Measurements from ENCODE around the gene ANO2.
"Not testable (repeated sequence)": the region's sequence is repeated elsewhere in the genome, so short reads cannot be mapped to it uniquely, and the experiment has no call there.

Gene ANO2

DNA sequence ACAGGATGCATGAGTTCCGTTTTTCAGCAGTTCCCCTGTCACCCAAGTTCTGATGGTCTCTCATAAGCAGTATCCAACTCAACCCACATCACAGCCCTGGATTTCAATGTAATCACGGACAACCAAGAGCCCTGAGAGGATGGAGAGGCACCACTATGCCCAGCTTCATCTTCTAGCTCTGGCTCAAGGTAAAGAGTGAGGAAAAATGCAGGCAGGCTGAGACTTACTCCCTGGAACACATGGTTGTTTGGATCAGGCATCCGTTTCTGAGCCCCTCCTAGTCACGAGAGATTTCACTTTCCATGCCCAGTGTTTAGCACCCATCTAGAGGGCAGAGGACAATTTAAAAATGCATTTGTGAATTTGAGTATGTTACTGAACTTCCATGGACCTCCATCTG, 45.0 kb downstream of the ANO2 start:
- Mint-ChIP-seq H3K36me3 (ENCODE audit: low read depth) (no peaks in the 10 kb centered on the region), H3K9me3 (no peaks in the 10 kb centered on the region), H3K27me3 (peaks cover 32% of the 10 kb centered on the region), H3K4me3 (no peak overlapping the region), H3K27ac (no peak overlapping the region), H3K4me1 (ENCODE audit: low read depth) (no peaks in the 10 kb centered on the region)

DNA sequence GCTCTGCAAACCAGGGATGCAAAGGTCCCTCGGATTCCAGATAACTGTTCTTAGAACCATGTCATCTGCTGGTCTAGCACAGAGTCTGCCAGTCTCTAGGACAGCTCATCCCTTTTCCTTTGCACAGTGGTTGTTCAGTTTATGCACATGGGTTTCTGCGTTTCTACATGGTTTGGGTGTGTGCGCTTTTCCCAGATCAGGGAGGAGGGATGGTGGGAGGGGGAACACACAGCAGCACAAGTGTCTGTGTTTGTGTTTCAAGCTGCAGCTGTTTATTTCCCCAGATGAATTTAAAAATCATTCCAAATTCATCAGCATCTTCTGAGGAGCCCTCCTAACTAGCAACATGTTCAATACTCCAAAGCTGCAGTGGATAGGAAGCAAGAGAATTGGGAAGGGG, 45.4 kb downstream of the ANO2 start:
- no peaks in the 10 kb centered on the region for H3K9me3 Mint-ChIP-seq
- H3K27me3 Mint-ChIP-seq = peaks cover 36% of the 10 kb centered on the region
- no peak overlapping the region for H3K27ac Mint-ChIP-seq
- no peak overlapping the region for H3K4me3 Mint-ChIP-seq
- no peaks in the 10 kb centered on the region for H3K4me1 Mint-ChIP-seq (ENCODE audit: low read depth)
- no peaks in the 10 kb centered on the region for H3K36me3 Mint-ChIP-seq (ENCODE audit: low read depth)

DNA sequence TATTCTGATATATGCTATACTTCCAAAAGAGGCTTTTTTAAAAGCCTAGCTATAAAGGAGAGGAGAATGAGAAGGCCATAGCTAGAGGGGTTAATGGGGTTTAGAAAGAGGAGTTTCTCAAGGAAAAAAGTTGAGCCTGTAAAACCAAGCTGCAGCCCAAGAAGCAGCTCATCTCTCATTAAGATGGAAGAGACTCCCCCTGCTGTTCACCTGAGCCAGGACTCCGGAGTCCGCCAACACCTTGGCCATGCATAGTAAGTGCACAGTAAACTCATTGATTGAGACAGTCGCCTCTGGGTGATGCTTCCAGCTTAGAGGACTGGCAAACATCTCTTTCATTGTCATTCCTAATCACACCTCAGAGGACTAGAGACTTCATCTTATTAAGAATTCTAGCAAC, 46.2 kb downstream of the ANO2 start:
- Mint-ChIP-seq H3K4me1 (ENCODE audit: low read depth) (no peaks in the 10 kb centered on the region), H3K9me3 (no peaks in the 10 kb centered on the region), H3K36me3 (ENCODE audit: low read depth) (no peaks in the 10 kb centered on the region), H3K27ac (no peak overlapping the region), H3K27me3 (peaks cover 44% of the 10 kb centered on the region), H3K4me3 (no peak overlapping the region)

DNA sequence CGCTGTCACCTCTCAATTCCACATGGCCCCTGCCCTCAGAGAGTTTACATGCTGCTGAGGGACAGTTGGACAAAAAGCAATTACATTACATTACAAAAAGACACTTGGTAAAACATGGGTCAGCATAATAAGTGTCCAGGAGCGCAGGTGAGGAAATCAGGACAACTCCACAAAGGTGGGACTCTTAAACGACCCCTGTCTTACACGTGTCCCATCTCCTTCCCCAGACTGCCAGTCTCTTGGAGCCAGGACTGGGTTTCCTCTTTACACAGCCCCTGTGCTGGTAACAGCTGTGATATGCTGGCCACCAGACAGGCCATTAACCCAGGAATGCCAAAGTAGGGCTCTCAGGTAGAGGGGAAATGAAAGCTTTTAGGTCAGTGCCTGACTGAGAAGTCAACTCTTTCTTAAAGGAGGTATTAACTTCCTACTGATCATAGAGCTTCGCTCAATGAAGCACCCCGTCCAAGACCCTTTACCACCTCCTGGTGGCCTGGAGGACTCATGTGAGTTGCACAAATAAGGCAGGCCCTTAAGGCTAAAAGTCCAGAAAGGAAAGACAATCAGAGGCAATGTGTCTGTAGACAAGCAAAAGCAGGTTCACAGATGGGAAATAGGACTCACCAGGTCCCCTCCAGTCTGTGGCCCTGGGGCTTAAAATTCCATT, 55.5 kb downstream of the ANO2 start:
- H3K27me3 Mint-ChIP-seq = peaks cover 53% of the 10 kb centered on the region
- H3K9me3 Mint-ChIP-seq = no peaks in the 10 kb centered on the region
- H3K36me3 Mint-ChIP-seq (ENCODE audit: low read depth) = no peaks in the 10 kb centered on the region
- H3K4me1 Mint-ChIP-seq (ENCODE audit: low read depth) = peaks cover 7% of the 10 kb centered on the region
- H3K27ac Mint-ChIP-seq = no peak overlapping the region
- H3K4me3 Mint-ChIP-seq = no peak overlapping the region

DNA sequence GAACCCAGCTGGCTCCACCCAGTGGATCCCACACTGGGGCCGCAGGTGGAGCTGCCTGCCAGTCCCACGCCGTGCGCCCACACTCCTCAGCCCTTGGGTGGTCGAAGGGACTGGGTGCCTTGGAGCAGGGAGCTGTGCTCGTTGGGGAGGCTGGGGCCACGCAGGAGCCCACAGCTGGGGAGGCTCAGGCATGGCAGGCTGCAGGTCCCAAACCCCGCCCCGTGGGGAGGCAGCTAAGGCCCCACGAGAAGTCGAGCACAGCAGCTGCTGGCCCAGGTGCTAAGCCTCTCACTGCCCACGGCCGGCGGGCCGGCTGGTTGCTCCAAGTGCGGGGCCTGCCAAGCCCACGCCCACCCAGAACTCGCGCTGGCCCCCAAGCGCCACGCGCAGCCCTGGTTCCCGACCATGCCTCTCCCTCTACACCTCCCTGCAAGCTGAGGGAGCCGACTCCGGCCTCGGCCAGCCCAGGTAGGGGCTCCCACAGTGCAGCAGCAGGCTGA, 56.2 kb downstream of the ANO2 start:
- Mint-ChIP-seq H3K4me1 (ENCODE audit: low read depth) (peaks cover 7% of the 10 kb centered on the region), H3K27ac (no peak overlapping the region), H3K9me3 (no peaks in the 10 kb centered on the region), H3K36me3 (ENCODE audit: low read depth) (no peaks in the 10 kb centered on the region), H3K4me3 (no peak overlapping the region), H3K27me3 (peaks cover 48% of the 10 kb centered on the region)

DNA sequence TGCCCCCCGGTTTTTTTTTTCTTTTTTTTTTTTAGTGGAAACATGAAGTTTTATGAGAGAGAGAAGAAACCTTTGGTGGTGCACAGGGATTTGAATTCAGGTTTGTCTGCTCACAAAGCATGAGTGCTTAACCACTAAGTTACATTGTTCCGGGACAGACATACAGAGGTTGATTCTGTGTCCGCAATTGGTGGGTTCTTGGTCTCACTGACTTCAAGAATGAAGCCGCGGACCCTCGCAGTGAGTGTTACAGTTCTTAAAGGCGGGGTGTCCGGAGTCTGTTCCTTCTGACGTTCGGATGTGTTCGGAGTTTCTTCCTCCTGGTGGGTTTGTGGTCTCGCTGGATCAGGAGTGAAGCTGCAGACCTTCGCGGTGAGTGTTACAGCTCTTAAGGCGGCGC, 57.2 kb downstream of the ANO2 start:
- H3K4me3 Mint-ChIP-seq = peak overlapping the region; percentile 77
- H3K27ac Mint-ChIP-seq; H3K9me3 Mint-ChIP-seq; H3K4me1 Mint-ChIP-seq (ENCODE audit: low read depth); H3K36me3 Mint-ChIP-seq (ENCODE audit: low read depth): not testable (repeated sequence)
- peaks cover 46% of the 10 kb centered on the region for H3K27me3 Mint-ChIP-seq

DNA sequence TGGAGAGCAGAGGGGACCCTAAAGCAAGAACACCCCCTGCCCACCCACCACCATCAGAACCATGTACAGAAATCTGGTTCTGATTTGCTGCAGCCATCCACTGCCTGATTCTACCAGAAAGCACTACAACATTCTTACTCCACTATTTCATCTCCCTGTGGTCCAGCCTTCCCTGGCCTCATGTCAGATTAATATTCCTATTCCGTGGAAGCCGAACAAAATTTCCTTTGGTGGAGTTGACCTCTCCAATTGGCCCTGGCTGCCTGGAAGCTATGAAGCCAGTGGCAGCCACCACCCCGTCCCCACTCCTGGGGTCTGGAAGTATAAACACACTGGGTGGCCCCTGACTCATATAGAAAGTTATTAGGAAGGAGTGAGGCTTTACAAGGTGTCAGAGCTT, 60.2 kb downstream of the ANO2 start:
- Mint-ChIP-seq H3K27me3 (peaks cover 58% of the 10 kb centered on the region), H3K4me3 (no peak overlapping the region)

DNA sequence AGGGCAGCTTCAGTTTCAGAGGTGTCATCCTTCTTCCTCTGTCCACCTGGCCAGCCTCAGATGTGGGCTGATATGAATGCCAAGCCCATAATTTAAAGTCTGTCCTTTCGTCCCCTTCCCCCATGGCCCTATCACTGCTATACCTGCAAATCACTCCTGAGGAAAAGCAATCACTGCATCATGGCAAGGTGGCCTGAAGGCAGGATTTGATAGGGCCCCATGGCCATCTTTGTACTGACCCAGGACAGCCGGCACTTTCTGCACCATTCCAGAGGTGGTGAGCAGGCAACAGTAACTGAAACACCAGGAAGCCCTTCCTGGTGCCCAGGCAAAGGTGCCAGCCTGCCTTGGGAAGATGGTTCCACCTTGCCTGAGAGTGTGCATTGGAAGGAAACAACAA, 60.8 kb downstream of the ANO2 start:
- no peak overlapping the region for H3K27ac Mint-ChIP-seq
- H3K36me3 Mint-ChIP-seq (ENCODE audit: low read depth) = no peaks in the 10 kb centered on the region
- peaks cover 7% of the 10 kb centered on the region for H3K4me1 Mint-ChIP-seq (ENCODE audit: low read depth)
- H3K27me3 Mint-ChIP-seq = peaks cover 54% of the 10 kb centered on the region
- no peaks in the 10 kb centered on the region for H3K9me3 Mint-ChIP-seq
- H3K4me3 Mint-ChIP-seq = no peak overlapping the region

More for the DNA sequence above, 60.2 kb downstream of the ANO2 start:
- Mint-ChIP-seq H3K27ac (no peak overlapping the region), H3K36me3 (ENCODE audit: low read depth) (no peaks in the 10 kb centered on the region), H3K9me3 (no peaks in the 10 kb centered on the region), H3K4me1 (ENCODE audit: low read depth) (peaks cover 7% of the 10 kb centered on the region)

DNA sequence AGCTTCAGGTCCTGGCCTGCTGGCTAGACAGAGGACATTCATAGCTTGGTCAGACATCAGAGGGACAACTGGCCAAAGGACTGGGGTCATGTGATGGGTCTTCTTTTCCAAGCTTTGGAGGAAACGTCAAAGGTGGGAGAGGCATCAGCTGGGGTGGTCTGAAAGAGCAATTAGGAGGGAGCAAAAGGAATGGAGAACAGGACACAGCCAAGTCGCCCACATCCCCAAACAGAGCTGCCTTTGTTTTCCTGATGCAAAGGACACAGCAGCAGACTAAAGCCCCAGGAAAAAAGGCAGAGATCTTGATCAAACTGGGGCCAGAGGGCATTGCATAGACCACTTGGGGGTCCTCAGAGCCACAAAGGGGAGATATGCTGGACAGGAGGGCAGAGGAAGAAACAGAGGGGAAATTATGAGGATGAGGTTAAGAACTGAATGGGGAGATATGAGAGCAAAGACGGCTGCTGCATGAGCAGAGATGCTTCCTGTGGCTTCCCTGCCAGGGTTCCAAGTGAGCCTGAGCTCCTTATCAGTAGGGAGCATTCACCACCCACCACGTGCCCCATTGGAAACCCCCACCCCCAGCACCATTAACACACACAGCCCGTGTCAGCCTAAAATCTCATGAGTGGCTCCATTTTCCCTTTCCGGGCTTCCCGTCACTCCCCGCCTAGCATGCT, 62.4 kb downstream of the ANO2 start:
- H3K36me3 Mint-ChIP-seq (ENCODE audit: low read depth) = no peaks in the 10 kb centered on the region

DNA sequence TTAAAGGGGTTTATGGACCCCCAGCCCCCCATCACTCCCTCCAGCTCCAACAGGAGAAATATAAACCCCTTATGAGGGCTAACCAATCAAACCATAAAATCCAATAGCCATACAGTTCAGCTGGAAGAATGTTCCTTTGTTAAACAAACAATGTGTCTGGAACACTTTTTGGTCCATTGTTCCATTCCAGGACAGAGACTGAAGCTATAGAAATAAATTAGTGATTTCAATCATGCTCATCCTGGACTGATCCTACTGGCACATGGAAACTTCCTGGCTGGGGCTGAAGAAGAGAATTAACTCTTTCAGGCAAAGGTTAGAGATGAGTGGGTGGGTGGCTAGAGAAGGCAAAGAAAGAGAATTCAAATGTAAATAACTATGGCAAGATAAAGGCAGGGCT, 63.4 kb downstream of the ANO2 start:
- Mint-ChIP-seq H3K9me3 (no peaks in the 10 kb centered on the region), H3K27me3 (peaks cover 41% of the 10 kb centered on the region)

More for the DNA sequence above, 62.4 kb downstream of the ANO2 start:
- H3K27me3 Mint-ChIP-seq = peaks cover 45% of the 10 kb centered on the region
- no peak overlapping the region for H3K27ac Mint-ChIP-seq
- H3K4me3 Mint-ChIP-seq = no peak overlapping the region
- no peaks in the 10 kb centered on the region for H3K9me3 Mint-ChIP-seq
- peaks cover 1% of the 10 kb centered on the region for H3K4me1 Mint-ChIP-seq (ENCODE audit: low read depth)

DNA sequence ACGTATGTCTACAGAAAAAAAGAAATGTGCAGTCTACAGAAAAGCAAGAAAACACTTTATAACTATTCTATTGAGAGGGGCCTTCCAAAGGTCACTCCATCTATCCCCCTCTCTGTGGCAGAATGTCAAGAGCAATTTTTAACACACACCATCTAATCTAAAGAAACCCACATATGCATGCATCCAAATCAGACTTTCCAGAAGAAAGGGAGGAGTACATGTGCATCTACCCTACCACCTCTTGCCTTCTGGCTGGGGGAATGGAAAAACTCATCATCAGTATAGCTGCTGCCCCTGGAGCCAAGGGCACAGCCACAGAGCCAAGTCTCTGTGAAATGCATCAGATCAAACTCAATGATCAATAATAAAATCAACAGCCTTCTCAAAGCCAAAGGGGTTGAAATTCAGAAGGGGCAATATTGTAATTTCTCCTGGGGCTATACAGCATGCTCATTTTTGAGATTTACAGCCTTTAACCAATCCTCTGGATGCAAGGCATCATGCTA, 63.9 kb downstream of the ANO2 start:
- Mint-ChIP-seq H3K4me3 (no peak overlapping the region), H3K9me3 (no peaks in the 10 kb centered on the region), H3K27ac (no peak overlapping the region), H3K27me3 (peaks cover 37% of the 10 kb centered on the region), H3K36me3 (ENCODE audit: low read depth) (no peaks in the 10 kb centered on the region), H3K4me1 (ENCODE audit: low read depth) (no peaks in the 10 kb centered on the region)

More for the DNA sequence above, 63.4 kb downstream of the ANO2 start:
- Mint-ChIP-seq H3K27ac (no peak overlapping the region), H3K4me1 (ENCODE audit: low read depth) (no peaks in the 10 kb centered on the region), H3K36me3 (ENCODE audit: low read depth) (no peaks in the 10 kb centered on the region), H3K4me3 (no peak overlapping the region)

DNA sequence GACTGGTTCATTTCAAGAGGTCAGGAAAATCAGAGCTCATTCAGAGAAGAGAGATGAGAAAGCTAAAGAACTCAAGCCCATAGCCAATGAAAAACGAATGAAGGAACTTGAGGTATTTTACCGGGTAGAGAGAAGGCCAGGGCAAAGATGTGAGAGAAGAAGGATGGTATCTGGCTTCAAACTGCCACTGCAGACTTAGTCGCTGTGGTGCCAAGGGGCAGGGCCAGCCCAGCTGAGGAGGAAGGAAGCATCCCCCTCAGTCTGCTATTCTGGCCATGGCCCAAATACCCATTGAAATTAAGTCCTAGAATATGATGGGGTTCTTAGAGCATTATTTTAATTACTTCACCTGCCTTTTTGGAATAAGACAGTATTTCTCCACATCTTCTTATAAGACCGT, 69.2 kb downstream of the ANO2 start:
- peaks cover 6% of the 10 kb centered on the region for H3K27me3 Mint-ChIP-seq
- H3K9me3 Mint-ChIP-seq = no peaks in the 10 kb centered on the region
- no peaks in the 10 kb centered on the region for H3K4me1 Mint-ChIP-seq (ENCODE audit: low read depth)
- no peak overlapping the region for H3K27ac Mint-ChIP-seq
- H3K4me3 Mint-ChIP-seq = no peak overlapping the region
- no peaks in the 10 kb centered on the region for H3K36me3 Mint-ChIP-seq (ENCODE audit: low read depth)

DNA sequence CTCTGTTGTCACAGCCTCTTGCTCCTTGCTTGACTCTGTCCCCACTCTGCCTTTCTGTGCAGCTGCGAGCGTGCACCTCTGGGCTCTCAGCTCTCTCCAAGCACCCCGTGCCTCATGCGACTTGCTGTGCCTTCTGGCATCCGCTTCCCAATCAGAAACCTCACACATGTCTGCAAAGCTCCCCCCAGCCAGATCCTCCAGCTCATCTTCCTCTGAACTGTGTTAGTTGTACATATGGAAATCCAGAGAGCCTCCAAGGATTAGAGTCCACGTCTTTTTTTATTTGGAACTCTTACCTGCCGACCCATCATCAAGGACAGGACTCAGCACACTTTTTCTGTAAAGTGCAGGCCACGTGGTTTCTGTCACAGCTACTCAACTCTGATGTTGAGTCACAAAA, 70.5 kb downstream of the ANO2 start:
- H3K4me3 Mint-ChIP-seq = no peak overlapping the region
- H3K36me3 Mint-ChIP-seq (ENCODE audit: low read depth) = no peaks in the 10 kb centered on the region
- H3K27ac Mint-ChIP-seq = no peak overlapping the region
- H3K9me3 Mint-ChIP-seq = no peaks in the 10 kb centered on the region
- H3K27me3 Mint-ChIP-seq = peaks cover 5% of the 10 kb centered on the region
- H3K4me1 Mint-ChIP-seq (ENCODE audit: low read depth) = no peaks in the 10 kb centered on the region

DNA sequence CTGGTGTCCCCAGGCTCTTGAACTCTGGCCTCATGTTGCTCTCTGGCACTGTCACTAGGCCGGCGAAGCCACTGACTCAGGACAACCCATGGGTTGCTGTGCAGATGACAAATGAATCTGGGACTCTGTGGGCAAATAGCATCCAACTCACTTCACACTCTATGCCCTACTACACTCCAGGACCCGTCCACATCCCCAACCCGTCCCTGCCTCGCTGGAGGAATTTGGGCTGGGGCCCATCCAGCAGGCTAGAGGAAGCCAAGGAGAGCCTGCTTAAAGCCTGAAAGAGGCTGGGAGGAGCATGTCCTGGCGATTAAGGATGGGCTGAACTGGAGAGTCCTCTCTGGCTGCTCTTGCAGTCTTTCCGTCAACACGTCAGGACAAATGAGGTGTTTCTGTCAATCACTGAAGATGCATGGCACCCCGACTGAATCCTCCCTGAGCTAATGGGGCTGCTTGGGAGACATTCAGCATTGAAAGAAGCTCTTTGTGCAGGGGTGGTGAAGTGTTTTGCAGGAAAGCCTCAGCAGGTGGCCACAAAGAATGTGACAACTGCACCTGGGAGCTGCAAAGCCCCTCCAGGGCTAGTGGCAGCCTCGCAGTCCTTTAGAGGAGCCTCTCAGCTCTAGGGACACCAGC, 71.7 kb downstream of the ANO2 start:
- H3K9me3 Mint-ChIP-seq = no peaks in the 10 kb centered on the region
- no peak overlapping the region for H3K27ac Mint-ChIP-seq
- no peak overlapping the region for H3K4me3 Mint-ChIP-seq
- H3K27me3 Mint-ChIP-seq = peaks cover 9% of the 10 kb centered on the region
- H3K36me3 Mint-ChIP-seq (ENCODE audit: low read depth) = no peaks in the 10 kb centered on the region
- no peaks in the 10 kb centered on the region for H3K4me1 Mint-ChIP-seq (ENCODE audit: low read depth)

DNA sequence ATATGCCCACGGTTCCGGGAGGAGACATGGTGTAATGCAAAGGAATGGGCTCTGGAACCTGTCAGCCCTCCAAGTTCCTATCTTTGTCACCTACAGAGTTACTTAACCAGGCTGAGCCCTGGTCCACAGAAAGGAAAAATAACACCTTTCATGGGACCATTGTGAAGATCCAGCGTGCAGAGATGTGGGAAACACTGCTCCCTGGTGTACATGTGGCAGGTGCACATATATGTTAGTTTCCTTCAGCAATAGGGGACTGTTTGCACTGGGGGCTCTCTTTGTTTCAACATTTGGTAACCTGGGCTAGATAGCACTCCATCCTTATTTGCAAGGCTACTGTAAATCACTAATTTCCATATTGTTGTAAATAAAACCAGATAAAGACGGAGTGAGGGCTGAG, 72.3 kb downstream of the ANO2 start:
- Mint-ChIP-seq H3K27me3 (peaks cover 9% of the 10 kb centered on the region), H3K9me3 (no peaks in the 10 kb centered on the region), H3K4me1 (ENCODE audit: low read depth) (no peaks in the 10 kb centered on the region), H3K36me3 (ENCODE audit: low read depth) (no peaks in the 10 kb centered on the region), H3K4me3 (no peak overlapping the region), H3K27ac (no peak overlapping the region)

Measured in stimulated activated naive CD8-positive, alpha-beta T cell treated with anti-CD3 and anti-CD28 coated beads, Interleukin-15, Interleukin-2, amounts not matched to agents 100 ng/mL and 50 ng/mL, for 24 hours (primary cell).